ENCODE results near the gene TMEM184B. TPM values are rescaled to one million over a fixed set of nuclear protein-coding genes. Genes with fewer than 3 reads are reported as not detected.

Gene TMEM184B
- total RNA-seq, 1 donor from 2014 or later: 88.0 TPM

- H3K27ac Mint-ChIP-seq (ENCODE audit: unreplicated experiment): no peak overlapping the region
- no peak overlapping the region for H3K4me3 Mint-ChIP-seq (ENCODE audit: unreplicated experiment)
- H3K27me3 Mint-ChIP-seq (ENCODE audit: unreplicated experiment): no peaks in the 10 kb centered on the region
- H3K9me3 Mint-ChIP-seq (ENCODE audit: unreplicated experiment): no peaks in the 10 kb centered on the region
- peaks cover 10% of the 10 kb centered on the region for H3K4me1 Mint-ChIP-seq (ENCODE audit: unreplicated experiment)
- TF ChIP-seq CTCF (IDR thresholded peaks at IDR 0.05): no peak
- H3K36me3 Mint-ChIP-seq (ENCODE audit: unreplicated experiment): no peaks in the 10 kb centered on the region
- no peak for DNase-seq (ENCODE audit: extremely low spot score, unreplicated experiment)
Observed at GRCh38 chr22:38187413-38188212, 85.2 kb downstream of the TMEM184B start.

- Mint-ChIP-seq H3K27ac (ENCODE audit: unreplicated experiment) (no peak overlapping the region), H3K27me3 (ENCODE audit: unreplicated experiment) (no peaks in the 10 kb centered on the region), H3K4me3 (ENCODE audit: unreplicated experiment) (no peak overlapping the region), H3K36me3 (ENCODE audit: unreplicated experiment) (no peaks in the 10 kb centered on the region), H3K4me1 (ENCODE audit: unreplicated experiment) (peaks cover 8% of the 10 kb centered on the region), H3K9me3 (ENCODE audit: unreplicated experiment) (no peaks in the 10 kb centered on the region)
- no peak for TF ChIP-seq CTCF (IDR thresholded peaks at IDR 0.05)
- no peak for DNase-seq (ENCODE audit: extremely low spot score, unreplicated experiment)
Observed at GRCh38 chr22:38186429-38186828, 86.4 kb downstream of the TMEM184B start.

- H3K27ac Mint-ChIP-seq (ENCODE audit: unreplicated experiment): no peak overlapping the region
- no peaks in the 10 kb centered on the region for H3K27me3 Mint-ChIP-seq (ENCODE audit: unreplicated experiment)
- DNase-seq (ENCODE audit: extremely low spot score, unreplicated experiment): no peak
- no peak for TF ChIP-seq CTCF (IDR thresholded peaks at IDR 0.05)
- no peaks in the 10 kb centered on the region for H3K36me3 Mint-ChIP-seq (ENCODE audit: unreplicated experiment)
- no peak overlapping the region for H3K4me3 Mint-ChIP-seq (ENCODE audit: unreplicated experiment)
- no peaks in the 10 kb centered on the region for H3K9me3 Mint-ChIP-seq (ENCODE audit: unreplicated experiment)
- peaks cover 24% of the 10 kb centered on the region for H3K4me1 Mint-ChIP-seq (ENCODE audit: unreplicated experiment)
Observed at GRCh38 chr22:38184788-38185187, 88.0 kb downstream of the TMEM184B start.

GRCh38 chr22:38181453-38182200, 91.2 kb downstream of the TMEM184B start, which contains the start of gene PLA2G6:
Gene PLA2G6, minus strand, starts transcription at chr22:38181830. Its CDS starts 12,404 bp downstream, at chr22:38169426.
- peak within 1 kb of the TSS; percentile 100 for H3K27ac Mint-ChIP-seq (ENCODE audit: unreplicated experiment)
- peak within 1 kb of the TSS; percentile 94 for H3K4me3 Mint-ChIP-seq (ENCODE audit: unreplicated experiment)
- H3K4me1 Mint-ChIP-seq (ENCODE audit: unreplicated experiment): peaks cover 49% of the 10 kb centered on the region
- H3K27me3 Mint-ChIP-seq (ENCODE audit: unreplicated experiment): no peaks in the 10 kb centered on the region
- no peaks in the 10 kb centered on the region for H3K36me3 Mint-ChIP-seq (ENCODE audit: unreplicated experiment)
- no peak for TF ChIP-seq CTCF (IDR thresholded peaks at IDR 0.05)
- no peaks in the 10 kb centered on the region for H3K9me3 Mint-ChIP-seq (ENCODE audit: unreplicated experiment)
- DNase-seq (ENCODE audit: extremely low spot score, unreplicated experiment): peak; percentile 100

Measured in osteocyte (in vitro differentiated cells).